Ishikawa (cell line): ENCODE data around the gene LNPEP.

Experiments used
- EGR1 ChIP-seq: IDR thresholded peaks from 2 replicates; pipeline ENCODE4 v1.6.1; 2012
- EP300 ChIP-seq: IDR thresholded peaks from 2 replicates; pipeline ENCODE4 v1.6.1; 2012; ENCODE audit warnings: borderline replicate concordance
- FOXM1 ChIP-seq: IDR thresholded peaks from 2 replicates; pipeline ENCODE4 v1.6.1; 2012; ENCODE audit warnings: low read depth, borderline replicate concordance
- RAD21 ChIP-seq: IDR thresholded peaks from 2 replicates; pipeline ENCODE4 v1.6.1; 2012; ENCODE audit warnings: low read depth
- REST ChIP-seq: IDR thresholded peaks from 2 replicates; pipeline ENCODE4 v1.6.1; 2012; ENCODE audit warnings: low read depth, mild to moderate bottlenecking
- TAF1 ChIP-seq: IDR thresholded peaks from 2 replicates; pipeline ENCODE4 v1.6.1; 2012; ENCODE audit warnings: low read depth, mild to moderate bottlenecking
- TCF12 ChIP-seq: IDR thresholded peaks from 2 replicates; pipeline ENCODE4 v1.6.1; 2012; ENCODE audit warnings: low read depth
- TEAD4 ChIP-seq: IDR thresholded peaks from 2 replicates; pipeline ENCODE4 v1.6.1; 2012
- YY1 ChIP-seq: IDR thresholded peaks from 2 replicates; pipeline ENCODE4 v1.6.1; 2012; ENCODE audit warnings: low read depth
- ZBTB7A ChIP-seq: IDR thresholded peaks from 2 replicates; pipeline ENCODE4 v1.6.1; 2012; ENCODE audit warnings: low read depth
- TF ChIP-seq, protein P1 (sequence below): IDR thresholded peaks from 2 replicates; pipeline ENCODE4 v1.6.1; 2012

- TF ChIP-seq, protein P1, sequence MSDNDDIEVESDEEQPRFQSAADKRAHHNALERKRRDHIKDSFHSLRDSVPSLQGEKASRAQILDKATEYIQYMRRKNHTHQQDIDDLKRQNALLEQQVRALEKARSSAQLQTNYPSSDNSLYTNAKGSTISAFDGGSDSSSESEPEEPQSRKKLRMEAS = no peak
- TF ChIP-seq EGR1 (no peak), EP300 (no peak), TAF1 (no peak), REST (no peak), ZBTB7A (no peak), YY1 (no peak), RAD21 (no peak), TCF12 (no peak), FOXM1 (no peak), TEAD4 (no peak)
Measured at GRCh38 chr5:97071993-97072392, 136.1 kb downstream of the LNPEP start.
